Stimulated activated CD4-positive, alpha-beta T cell treated with anti-CD3 and anti-CD28 coated beads, Interleukin-15, amount 100 ng/mL, for 1 hour (primary cell): ENCODE data around the gene TSC1.

Experiments
- DNase-seq, 2 donors: peaks; one replicate each; pipeline ENCODE4 v3.0.0-alpha.2; 2020; ENCODE audit warnings: low read depth in 1 of 2, low spot score in 1 of 2

The TSC1 gene

DNA sequence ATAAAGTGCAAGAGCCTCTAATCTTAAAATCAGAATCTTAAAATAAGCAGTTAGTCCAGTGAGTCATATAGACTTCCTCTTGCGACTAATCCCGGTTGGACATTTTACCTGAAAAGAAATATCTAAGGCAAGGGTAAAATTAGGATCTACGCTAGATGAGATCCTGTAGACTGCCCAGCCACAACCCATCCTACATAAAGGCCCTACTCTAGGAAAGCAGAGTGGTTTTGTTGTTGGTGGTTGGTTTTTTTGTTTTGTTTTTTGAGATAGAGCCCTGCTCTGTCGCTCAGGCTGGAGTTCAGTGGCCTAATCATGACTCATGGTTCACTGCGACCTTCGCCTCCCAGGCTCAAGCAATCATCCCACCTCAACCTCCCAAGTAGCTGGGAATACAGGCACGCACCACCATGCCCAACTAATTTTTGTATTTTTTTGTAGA lies 6.9 kb downstream of the TSC1 start:
- no peak for DNase-seq

DNA sequence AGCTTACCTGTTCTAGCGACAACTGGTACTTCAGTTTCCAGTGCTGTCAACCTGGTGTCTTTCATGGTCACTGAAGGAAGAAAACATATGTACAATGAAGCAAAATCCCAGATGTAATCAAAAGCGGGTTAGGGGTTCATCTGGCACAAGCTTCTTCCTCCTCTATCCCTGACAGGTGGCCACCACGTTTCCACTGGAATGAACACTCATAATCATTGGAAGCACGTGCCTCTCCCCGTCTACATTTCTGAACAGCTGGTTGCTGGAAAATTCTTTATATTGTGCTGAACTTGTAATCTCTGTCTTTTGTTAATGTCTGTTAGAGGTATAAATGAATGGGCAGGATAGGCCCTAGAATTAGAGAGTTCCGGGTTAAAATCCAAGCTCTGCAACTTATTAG lies 9.4 kb downstream of the TSC1 start:
- no peak for DNase-seq

GRCh38 chr9:132931178-132931735 lies 13.2 kb downstream of the TSC1 start:
- DNase-seq: no peak

GRCh38 chr9:132927704-132928103 lies 16.7 kb downstream of the TSC1 start:
- DNase-seq: no peak

DNA sequence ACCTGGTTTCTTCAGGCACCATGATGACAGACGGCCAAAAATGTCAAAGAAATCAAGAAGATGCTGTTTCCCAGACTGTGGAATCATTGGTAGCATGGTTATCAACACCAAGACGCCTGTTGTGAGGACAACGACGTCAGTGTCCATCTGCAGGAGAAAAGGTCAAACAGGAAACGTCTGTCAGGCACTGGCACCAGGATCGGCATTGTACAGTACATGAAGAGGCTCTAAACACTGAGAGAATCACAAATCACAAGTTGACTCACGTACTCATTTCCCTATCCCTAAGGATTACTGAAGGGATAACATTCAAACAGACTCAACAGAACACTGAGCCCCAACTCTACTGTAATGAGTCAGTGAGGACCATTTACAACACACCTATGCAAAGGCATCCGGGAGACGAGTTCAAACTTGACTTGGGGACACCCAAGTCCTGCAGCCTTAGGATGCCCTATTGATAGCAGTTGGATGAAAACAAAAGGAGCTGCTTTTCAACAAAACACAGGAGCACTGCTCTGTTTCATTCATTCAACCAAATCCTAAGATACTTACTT lies 21.0 kb downstream of the TSC1 start:
- no peak for DNase-seq

DNA sequence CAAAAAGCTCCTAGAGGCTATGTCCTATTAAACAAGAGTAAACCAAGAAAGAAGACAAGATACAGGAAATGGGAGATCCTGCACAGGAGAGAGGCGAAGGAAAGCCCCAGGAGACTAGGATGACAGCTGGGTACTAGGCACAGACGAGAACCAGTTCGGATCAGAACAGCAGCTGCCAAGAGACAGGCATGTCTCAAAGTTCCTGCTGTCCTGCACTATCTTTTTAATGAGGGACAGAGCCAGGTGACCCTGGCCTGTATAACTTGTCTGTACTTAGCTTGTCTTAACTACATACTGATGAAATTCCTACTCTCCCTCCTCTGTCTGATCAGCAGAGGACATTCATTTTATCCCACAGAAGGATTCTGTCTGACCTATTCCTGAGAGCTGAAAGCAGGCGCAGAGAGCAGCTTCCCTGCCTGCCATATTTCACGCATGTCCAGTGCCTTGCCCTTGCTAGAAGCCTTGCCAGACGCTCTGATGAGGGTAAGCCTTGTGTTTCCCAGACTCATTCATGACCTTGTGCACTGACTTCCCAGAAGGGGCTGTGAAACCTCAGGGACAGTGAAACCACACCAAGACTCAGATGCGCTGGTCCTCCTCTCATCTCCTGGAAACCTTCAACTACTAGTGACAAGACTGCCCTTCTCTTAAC lies 24.7 kb downstream of the TSC1 start:
- no peak for DNase-seq

DNA sequence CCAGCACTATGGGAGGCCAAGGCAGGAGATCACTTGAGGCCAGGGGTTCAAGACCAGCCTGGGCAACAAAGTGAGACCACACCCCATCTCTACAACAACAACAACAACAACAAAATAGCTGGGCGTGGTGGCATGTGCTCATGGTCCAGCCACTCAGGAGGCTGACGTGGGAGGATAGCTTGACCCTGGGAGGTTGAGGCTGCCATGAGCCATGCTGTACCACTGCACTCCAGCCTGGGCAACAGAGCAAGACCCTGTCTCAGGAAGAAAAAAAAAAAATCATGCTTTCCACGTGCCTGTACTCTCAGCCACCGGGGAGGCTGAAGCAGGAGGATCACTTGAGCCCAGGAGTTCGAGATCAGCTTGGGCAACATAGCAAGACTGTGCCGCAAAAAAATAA lies 29.5 kb downstream of the TSC1 start:
- DNase-seq: no peak

DNA sequence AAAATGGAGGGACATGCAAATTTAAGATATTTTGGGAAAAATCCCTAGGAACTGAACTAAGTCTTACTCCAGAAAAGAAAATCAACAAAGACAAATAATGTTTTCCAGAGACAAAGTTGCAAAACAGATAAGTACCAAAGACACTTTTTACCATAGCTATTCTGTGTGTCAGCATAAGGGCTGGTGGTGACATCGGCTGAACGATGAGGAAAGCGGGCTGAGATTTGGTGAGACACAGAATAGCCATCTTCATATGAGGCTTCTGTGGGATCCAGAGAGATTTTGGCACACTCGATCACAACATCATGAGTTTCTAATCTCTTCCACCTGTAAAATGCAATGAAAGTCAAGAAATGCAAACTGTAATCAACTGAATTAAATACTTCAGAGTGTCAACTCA lies 32.3 kb downstream of the TSC1 start:
- no peak for DNase-seq

DNA sequence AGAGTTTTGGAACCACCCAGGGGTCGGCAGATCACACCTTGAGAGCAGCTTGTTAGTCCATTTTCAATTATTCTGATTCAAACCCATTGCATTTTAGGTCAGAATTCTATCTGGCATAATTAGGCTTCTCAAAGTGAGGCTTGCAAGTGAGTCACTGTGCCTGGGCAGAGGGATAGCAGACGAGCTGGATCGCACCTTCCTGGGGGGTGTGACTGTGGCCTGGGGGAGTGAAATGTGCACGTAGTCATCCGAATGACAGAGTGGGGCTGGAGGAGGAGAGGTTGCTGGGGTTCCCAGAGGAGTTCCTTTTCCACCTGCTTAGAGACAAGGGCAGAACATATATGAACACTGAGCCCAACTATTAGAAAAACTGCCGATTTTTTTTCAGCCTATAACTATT lies 34.0 kb downstream of the TSC1 start:
- no peak for DNase-seq

DNA sequence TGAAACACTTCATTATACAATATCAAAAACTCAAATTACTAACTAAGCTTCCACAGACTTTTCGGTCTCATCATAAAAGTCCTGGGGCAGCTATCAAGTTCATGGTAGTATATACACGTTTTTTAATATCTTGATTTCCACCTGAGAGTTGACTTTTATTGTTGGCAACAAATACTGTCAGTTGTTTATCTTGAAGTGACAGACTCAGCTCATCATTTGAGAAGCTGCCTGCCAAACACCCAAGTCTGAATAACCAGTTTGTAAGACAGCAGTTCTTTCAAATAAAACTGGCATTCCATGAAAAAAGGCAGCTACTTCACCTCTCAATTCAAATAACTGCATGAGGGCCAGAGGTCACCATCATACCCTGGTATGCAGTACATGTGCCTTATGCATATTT lies 35.1 kb downstream of the TSC1 start:
- no peak for DNase-seq

DNA sequence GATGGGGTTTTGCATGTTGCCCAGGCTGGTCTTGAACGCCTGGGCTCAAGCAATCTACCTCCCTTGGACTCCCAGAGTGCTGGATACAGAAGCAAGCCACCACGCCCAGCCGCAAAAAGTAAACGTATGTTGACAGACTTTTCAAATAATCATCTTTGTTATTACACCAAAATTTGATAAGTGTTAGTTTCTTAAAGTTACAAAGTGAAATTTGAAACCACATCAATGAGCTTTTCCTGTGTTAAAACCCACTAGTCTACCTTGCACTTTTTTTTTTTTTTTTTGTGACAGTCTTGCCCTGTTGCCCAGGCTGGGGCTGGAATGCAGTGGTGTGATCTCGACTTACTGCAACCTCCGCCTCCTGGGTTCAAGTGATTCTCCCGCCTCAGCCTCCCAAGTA lies 35.8 kb downstream of the TSC1 start:
- no peak for DNase-seq

DNA sequence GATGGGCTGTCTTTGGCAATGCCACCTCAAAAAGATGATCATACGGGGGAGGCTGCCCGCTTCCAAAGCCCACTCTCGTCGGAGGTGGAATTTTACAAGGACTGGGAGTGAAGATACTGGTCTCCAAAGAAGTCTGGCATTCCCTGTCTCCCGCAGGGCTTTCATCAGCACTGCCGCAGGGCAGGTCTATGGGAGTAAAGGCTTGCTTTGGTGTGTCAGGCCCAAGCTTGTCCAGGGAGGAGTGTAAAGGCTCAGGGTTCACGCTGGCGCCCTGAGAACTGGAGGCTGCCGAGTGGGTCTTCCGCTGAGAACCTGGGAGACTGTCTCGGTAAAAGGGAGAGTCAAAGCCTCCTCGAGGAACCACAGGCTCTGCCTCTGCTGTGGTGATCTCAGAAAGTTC lies 38.7 kb downstream of the TSC1 start:
- DNase-seq: no peak

- no peak for DNase-seq
These were observed 40.6 kb downstream of the TSC1 start for GRCh38 chr9:132903574-132904492.

- DNase-seq: peak; percentile 42 to 47
These were observed 42.3 kb downstream of the TSC1 start for GRCh38 chr9:132901858-132902831.

DNA sequence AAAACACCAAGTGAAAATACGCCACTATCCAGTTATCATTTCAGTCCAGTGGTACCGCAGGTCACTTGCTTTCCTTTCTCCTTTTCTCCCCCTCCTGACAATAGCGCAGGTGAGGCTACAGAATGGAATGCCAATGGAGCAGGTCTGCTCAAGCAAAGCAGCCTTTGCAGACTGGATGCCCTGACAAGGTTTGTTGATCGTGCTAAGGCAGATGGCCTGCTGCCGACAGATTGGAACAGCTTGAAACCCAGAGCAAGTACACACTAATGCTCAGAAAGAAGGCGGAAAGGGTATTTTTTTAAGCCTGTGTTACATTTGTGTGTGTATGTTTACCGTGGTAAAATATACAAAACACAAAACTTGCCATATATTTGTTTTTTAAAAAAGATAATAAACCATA lies 46.4 kb downstream of the TSC1 start:
- DNase-seq: no peak

GRCh38 chr9:132896906-132897305 lies 47.5 kb downstream of the TSC1 start:
- no peak for DNase-seq

DNA sequence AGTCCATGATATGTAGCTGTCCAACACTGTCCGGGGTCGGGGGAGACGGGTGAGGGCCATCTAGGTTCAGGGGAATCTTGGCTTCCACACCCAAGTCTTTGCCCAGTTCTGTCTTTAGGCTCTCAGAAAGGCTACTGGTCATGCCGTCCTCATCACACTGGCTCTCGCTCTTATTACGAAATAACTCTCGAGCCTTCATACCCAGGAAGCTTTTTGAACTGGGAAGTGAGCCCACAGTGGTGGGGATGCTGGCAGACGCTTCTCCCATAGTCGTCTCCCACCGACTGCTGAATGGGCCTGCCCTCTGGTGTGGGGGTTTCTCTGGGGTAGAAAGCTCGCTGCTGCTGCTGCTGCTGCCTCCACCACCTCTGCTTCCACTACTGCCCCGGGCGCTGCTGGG lies 48.2 kb downstream of the TSC1 start:
- DNase-seq: no peak

DNA sequence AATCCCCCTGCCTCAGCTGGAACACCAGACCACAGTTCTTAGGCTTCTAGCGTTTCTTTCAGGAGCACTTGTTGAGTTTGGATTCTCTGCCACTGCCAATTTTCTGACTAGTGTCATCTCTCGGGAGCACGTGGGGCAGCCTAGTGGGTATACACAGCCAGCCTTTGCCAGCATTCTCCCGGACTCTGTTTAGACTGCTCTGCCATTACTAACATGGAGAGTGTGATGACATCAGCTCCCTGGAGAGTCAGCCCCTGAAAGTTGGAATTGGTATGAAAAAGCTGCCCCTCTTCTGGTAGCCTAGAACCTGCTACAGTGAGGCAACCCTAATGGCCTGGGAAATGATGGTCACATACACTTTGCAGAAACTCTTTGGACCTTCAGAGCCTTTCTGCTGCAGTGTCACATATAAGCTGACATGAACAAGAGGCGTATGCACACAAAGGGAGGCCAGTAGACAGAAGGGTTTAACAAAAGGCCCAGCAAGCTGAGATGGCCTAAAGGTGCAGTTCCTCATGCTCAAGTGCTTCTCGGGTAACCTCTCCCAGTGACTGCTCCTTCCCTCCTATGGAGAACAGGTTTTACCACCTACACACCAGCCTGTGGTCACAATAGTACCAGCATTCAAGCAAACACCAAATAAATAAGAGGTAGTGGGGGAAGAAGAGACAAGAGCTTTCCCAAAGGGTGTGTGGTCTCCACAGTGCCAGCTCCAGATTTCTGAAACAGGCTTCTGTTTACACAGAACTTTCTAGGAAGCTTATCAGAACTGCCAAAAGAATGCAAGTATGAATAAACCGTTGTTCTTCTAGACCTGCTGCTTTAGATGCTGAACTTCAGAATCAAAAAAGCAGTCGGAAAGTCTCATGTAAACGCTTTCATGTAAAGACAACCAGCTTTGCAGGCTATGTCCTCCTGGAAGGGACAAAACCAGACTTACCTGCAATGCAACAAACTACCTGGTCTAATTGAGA lies 49.3 kb downstream of the TSC1 start:
- no peak for DNase-seq

GRCh38 chr9:132894346-132894745 lies 50.1 kb downstream of the TSC1 start:
- no peak for DNase-seq

- DNase-seq: no peak
These were observed 52.0 kb downstream of the TSC1 start for GRCh38 chr9:132892400-132892799.
